Nephron (organoid): ENCODE data around the gene XRRA1.
"Not testable (repeated sequence)": the region's sequence is repeated elsewhere in the genome, so short reads cannot be mapped to it uniquely, and the experiment has no call there.

Source experiments
- H3K27ac Mint-ChIP-seq, 3 experiments: 2 replicates each; pipeline ENCODE4 v1.8.0; 2020; ENCODE audit warnings: mixed read lengths in 3 of 3, mild to moderate bottlenecking in 2 of 3, moderate library complexity in 1 of 3
- H3K27me3 Mint-ChIP-seq: 2 replicates; pipeline ENCODE4 v1.8.0; 2021; ENCODE audit warnings: low read depth, mild to moderate bottlenecking, moderate library complexity, mixed read lengths
- H3K36me3 Mint-ChIP-seq: 2 replicates; pipeline ENCODE4 v1.8.0; 2020; ENCODE audit warnings: low read depth, mixed read lengths
- H3K4me1 Mint-ChIP-seq: 2 replicates; pipeline ENCODE4 v1.8.0; 2020; ENCODE audit warnings: mixed read lengths
- H3K4me3 Mint-ChIP-seq, 3 experiments: 2 replicates each; pipeline ENCODE4 v1.8.0; 2020; ENCODE audit warnings: mild to moderate bottlenecking in 3 of 3, mixed read lengths in 3 of 3, moderate library complexity in 2 of 3
- H3K9me3 Mint-ChIP-seq: 2 replicates; pipeline ENCODE4 v1.8.0; 2020; ENCODE audit warnings: mixed read lengths
- CTCF ChIP-seq, 3 experiments: fragments of 200-600 bp; sonication (generic); IDR thresholded peaks; one replicate each; pipeline ENCODE4 v1.5.0; 2021; ENCODE audit warnings: antibody characterized with exemption in 3 of 3; ENCODE audit not compliant: unreplicated experiment in 3 of 3

XRRA1 gene

GRCh38 chr11:74838188-74838587 is 110.7 kb downstream of the XRRA1 start:
- H3K4me3 Mint-ChIP-seq: no peak overlapping the region
- TF ChIP-seq CTCF (IDR thresholded peaks at IDR 0.05; ENCODE audit: unreplicated experiment in 3 of 3): no peak
- H3K36me3 Mint-ChIP-seq: peaks cover 71% of the 10 kb centered on the region
- H3K4me1 Mint-ChIP-seq: peaks cover 6% of the 10 kb centered on the region
- H3K27me3 Mint-ChIP-seq: no peaks in the 10 kb centered on the region
- no peak overlapping the region for H3K27ac Mint-ChIP-seq
- no peaks in the 10 kb centered on the region for H3K9me3 Mint-ChIP-seq

- H3K36me3 Mint-ChIP-seq: peaks cover 77% of the 10 kb centered on the region
- H3K4me3 Mint-ChIP-seq: no peak overlapping the region
- peaks cover 6% of the 10 kb centered on the region for H3K4me1 Mint-ChIP-seq
- peak overlapping the region in 1 of 3 experiments; percentile 63 for H3K27ac Mint-ChIP-seq
- no peaks in the 10 kb centered on the region for H3K9me3 Mint-ChIP-seq
- no peaks in the 10 kb centered on the region for H3K27me3 Mint-ChIP-seq
- TF ChIP-seq CTCF (IDR thresholded peaks at IDR 0.05; ENCODE audit: unreplicated experiment in 3 of 3): no peak
Observed at GRCh38 chr11:74837191-74837590, 111.7 kb downstream of the XRRA1 start.

- no peak overlapping the region for H3K4me3 Mint-ChIP-seq
- H3K36me3 Mint-ChIP-seq: peaks cover 98% of the 10 kb centered on the region
- H3K27ac Mint-ChIP-seq: no peak overlapping the region
- H3K4me1 Mint-ChIP-seq: peaks cover 7% of the 10 kb centered on the region
- TF ChIP-seq CTCF (IDR thresholded peaks at IDR 0.05; ENCODE audit: unreplicated experiment in 3 of 3): no peak
- peaks cover 76% of the 10 kb centered on the region for H3K9me3 Mint-ChIP-seq
- H3K27me3 Mint-ChIP-seq: no peaks in the 10 kb centered on the region
Observed at GRCh38 chr11:74826901-74827300, 122.0 kb downstream of the XRRA1 start.

- not testable (repeated sequence) for H3K27ac Mint-ChIP-seq, H3K27me3 Mint-ChIP-seq, H3K4me3 Mint-ChIP-seq
- H3K36me3 Mint-ChIP-seq: peaks cover 97% of the 10 kb centered on the region
- H3K9me3 Mint-ChIP-seq: peaks cover 75% of the 10 kb centered on the region
- H3K4me1 Mint-ChIP-seq: peaks cover 16% of the 10 kb centered on the region
Observed at GRCh38 chr11:74825596-74825995, 123.3 kb downstream of the XRRA1 start.

- Mint-ChIP-seq H3K4me1 (peaks cover 28% of the 10 kb centered on the region), H3K9me3 (peaks cover 66% of the 10 kb centered on the region), H3K4me3 (no peak overlapping the region), H3K36me3 (peaks cover 97% of the 10 kb centered on the region), H3K27me3 (no peaks in the 10 kb centered on the region), H3K27ac (no peak overlapping the region)
- TF ChIP-seq CTCF (IDR thresholded peaks at IDR 0.05; ENCODE audit: unreplicated experiment in 3 of 3): no peak
Observed at GRCh38 chr11:74824285-74824982, 124.5 kb downstream of the XRRA1 start.

- H3K4me1 Mint-ChIP-seq: peaks cover 45% of the 10 kb centered on the region
- H3K27me3 Mint-ChIP-seq: no peaks in the 10 kb centered on the region
- no peak for TF ChIP-seq CTCF (IDR thresholded peaks at IDR 0.05; ENCODE audit: unreplicated experiment in 3 of 3)
- peaks cover 46% of the 10 kb centered on the region for H3K9me3 Mint-ChIP-seq
- H3K36me3 Mint-ChIP-seq: peaks cover 95% of the 10 kb centered on the region
- H3K4me3 Mint-ChIP-seq: peak overlapping the region in 1 of 3 experiments; percentile 7
- H3K27ac Mint-ChIP-seq: peak overlapping the region; percentile 61 to 92 (median 66)
Observed at GRCh38 chr11:74822170-74822569, 126.7 kb downstream of the XRRA1 start.
